HG02610 (cell line): ENCODE data around the gene ACOX3.
"Not testable (repeated sequence)": the region's sequence is repeated elsewhere in the genome, so short reads cannot be mapped to it uniquely, and the experiment has no call there.

Experiments used
- ATAC-seq: cut with Tn5 transposase; IDR thresholded peaks from one replicate; pipeline ENCODE4 v1.9.1; 2021; ENCODE audit warnings: mild to moderate bottlenecking, moderate library complexity; ENCODE audit not compliant: unreplicated experiment

The ACOX3 gene

GRCh38 chr4:8407756-8408155, 32.8 kb downstream of the ACOX3 start:
- ATAC-seq, result no peak

- no peak for ATAC-seq
These were observed 33.2 kb downstream of the ACOX3 start for GRCh38 chr4:8407316-8407715.

- ATAC-seq, result not testable (repeated sequence)
These were observed 33.6 kb downstream of the ACOX3 start for GRCh38 chr4:8406887-8407286.

- ATAC-seq, result no peak
These were observed 35.0 kb downstream of the ACOX3 start for GRCh38 chr4:8405516-8405875.

DNA sequence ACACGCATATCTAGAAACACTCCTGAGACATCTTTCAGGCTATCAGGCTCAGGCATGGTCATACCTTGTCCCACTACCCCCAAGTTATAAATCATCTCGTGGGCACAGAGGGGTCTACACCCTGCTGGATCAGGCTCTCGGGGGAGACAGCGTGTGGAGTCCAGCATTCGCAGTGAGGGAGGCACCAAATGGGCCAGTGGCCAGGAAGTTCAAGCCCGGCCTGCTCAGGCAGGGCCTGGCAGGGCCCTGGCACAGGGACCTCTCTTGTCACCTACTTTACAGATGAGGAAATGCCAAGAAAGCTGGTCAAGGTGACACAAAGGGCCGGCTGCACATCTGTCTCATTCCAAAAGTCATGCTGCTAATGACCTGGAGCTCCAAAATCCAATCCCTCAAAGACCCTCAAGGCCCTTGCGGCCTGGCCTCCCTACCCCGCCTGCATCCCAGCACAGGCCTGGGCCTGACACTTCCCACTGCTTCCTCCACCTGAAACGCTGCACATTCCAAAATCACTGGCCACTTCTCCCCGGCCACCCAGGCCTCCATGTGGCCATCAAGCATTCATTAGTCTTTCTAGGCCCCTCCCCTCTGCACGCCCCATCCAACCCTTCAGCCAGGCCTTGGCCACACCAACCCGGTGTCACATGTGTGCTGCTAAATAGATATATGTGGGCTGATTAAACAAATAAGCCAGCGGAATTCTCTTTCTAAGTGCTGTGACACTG, 35.6 kb downstream of the ACOX3 start:
- no peak for ATAC-seq

GRCh38 chr4:8403976-8404375, 36.5 kb downstream of the ACOX3 start:
- no peak for ATAC-seq

GRCh38 chr4:8403173-8403753, 37.3 kb downstream of the ACOX3 start:
- no peak for ATAC-seq

GRCh38 chr4:8402640-8403039, 37.9 kb downstream of the ACOX3 start:
- ATAC-seq, result no peak

- ATAC-seq, result no peak
These were observed 38.3 kb downstream of the ACOX3 start for GRCh38 chr4:8402181-8402597.

DNA sequence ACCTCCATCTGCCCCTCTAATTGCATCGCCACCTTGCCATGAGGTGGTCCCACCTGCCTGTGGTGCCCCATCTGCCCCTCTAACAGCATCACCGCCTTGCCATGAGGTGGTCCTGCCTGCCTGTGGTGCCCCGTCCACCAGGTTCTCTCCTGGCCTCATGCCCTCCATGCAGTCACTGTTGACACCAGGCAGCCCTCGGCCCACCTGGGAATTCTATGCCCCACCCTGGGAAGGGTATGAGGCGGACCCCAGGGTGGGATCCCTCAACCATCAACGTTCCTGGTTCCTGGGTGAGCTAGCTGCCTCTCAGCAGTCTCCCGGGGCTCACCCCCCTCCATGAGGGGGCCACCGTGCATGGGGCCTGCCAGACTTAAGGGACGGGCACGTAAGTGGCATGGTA, 38.9 kb downstream of the ACOX3 start:
- ATAC-seq, result no peak

DNA sequence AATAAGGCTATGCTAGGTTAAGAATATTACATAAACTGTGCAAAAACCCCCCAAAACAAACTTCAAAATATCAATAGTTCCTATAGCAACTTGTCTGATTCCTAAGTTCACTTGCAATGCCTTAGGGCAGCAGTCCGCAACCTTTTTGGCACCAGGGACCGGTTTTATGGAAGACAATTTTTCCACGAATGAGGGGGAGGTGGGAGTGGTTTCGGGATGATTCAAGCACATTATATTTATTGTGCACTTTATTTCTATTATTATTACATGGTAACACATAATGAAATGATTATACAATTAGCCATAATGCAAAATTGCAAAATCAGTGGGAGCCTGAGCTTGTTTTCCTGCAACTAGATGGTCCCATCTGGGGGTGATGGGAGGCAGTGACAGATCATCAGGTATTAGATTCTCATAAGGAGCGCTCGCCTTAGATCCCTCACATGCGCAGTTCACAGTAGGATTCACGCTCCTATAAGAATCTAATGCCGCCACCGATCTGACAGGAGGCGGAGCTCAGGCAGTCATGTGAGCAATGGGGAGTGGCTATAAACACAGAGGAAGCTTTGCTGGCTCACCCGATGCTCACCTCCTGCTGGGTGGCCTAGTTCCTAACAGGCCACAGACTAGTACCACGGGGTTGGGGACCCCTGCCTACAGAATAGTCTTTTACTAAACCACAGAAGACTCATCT, 39.7 kb downstream of the ACOX3 start:
- ATAC-seq, result no peak

- no peak for ATAC-seq
These were observed 41.2 kb downstream of the ACOX3 start for GRCh38 chr4:8399298-8399697.

DNA sequence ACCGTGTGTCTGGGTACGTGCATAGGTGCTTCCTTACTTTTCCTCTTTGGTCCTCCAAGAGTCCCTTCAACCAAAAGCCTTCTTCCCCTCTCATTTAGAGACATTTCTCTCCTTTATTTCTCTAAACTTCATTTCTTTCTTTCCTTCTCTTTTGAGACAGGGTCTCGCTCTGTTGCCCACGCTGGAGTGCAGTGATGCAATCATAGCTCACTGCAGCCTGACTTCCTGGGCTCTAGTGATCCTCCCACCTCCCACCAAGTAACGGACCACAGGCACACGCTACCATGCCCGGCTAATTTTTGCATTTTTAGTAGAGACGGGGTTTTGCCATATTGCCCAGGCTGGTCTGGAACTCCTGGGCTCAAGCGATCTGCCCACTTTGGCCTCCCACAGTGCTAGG, 42.2 kb downstream of the ACOX3 start:
- no peak for ATAC-seq

GRCh38 chr4:8396762-8397406, 43.6 kb downstream of the ACOX3 start:
- no peak for ATAC-seq

DNA sequence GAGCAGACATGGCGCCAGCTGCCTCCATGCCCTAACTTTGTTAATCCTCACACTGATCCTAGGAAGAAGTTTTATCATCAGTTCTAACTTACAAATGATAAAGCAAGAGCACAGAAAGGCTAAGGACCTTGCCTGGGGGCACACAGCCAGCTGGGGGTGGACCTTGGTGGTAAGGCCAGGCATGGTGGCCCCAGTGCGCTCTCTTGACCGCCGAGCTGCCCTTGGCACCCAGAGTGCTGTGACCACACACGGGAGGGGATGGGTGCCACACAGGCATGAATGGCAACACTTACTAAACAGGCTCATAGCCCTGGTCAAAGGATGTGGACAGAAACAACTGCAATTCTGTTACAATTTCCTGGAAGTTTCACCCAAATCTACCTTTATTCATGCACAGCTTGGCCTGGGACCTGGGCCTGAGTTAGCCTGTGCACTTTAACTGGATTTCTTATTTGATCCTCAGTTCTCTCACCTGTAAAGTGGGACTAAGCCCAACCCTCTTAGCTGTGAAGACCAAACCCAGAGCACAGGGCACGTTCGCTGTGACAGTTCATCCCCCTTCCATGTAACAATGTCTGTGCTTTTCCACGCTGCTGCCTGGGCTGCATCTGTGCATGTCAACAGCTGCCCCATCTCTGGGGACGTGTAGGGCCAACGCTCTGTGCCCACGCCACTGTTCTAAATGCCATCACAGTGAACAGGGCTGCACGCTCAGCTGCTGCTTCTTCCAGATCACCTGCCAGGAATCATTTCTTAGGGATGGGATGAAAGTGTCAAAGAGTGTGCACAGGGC, 44.8 kb downstream of the ACOX3 start:
- no peak for ATAC-seq

DNA sequence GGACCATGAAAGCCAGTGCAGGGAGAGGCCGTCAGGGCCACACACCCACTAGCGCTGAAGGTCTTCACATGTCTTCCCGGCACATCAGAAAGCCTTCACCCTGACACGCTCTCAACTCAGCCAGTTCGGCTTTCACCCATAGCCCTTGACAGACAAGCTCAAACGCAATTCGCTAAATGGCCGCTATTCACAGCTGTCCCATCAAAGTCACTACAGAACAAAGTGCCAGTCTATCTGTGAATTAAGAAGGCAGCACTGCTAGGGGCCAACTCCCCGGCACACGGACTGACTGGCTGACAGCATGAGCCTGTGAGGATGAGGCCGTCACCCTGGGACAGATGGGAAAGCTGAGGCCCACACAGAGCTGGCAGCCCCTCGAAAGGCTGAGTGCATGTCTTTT, 45.7 kb downstream of the ACOX3 start:
- ATAC-seq, result no peak

- ATAC-seq, result no peak
These were observed 46.4 kb downstream of the ACOX3 start for GRCh38 chr4:8394061-8394519.

GRCh38 chr4:8393593-8394038, 46.9 kb downstream of the ACOX3 start:
- peak; percentile 38 for ATAC-seq

- no peak for ATAC-seq
These were observed 47.8 kb downstream of the ACOX3 start for GRCh38 chr4:8392591-8393190.

- ATAC-seq, result peak; percentile 55
These were observed 48.6 kb downstream of the ACOX3 start for GRCh38 chr4:8391972-8392371.
